BJ (cell line): ENCODE measurements around the gene BCKDHA. TPM values are rescaled to one million over a fixed set of nuclear protein-coding genes. Genes with fewer than 3 reads are reported as not detected.

ENCODE experiments used
- CTCF ChIA-PET: fragments of 350-600 bp; formaldehyde crosslinking; extraction: SDS; loops from one replicate; lab custom pipeline; 2021; ENCODE audit warnings: antibody characterized with exemption, inconsistent platforms; lab: Yijun Ruan, JAX
- POLR2A ChIA-PET: fragments of 300-600 bp; sonication (Branson Sonifier 250); formaldehyde crosslinking; extraction: SDS; loops from one replicate; lab custom pipeline; 2021; ENCODE audit warnings: antibody characterized with exemption; lab: Charles Lee
- DNase-seq: peaks from one replicate; pipeline ENCODE4 v3.0.0-alpha.2; 2011; ENCODE audit warnings: low read depth
- H3K27me3 ChIP-seq: 2 replicates; pipeline ENCODE4 v1.6.0; 2011; ENCODE audit warnings: low read length; ENCODE audit not compliant: control insufficient read depth, insufficient read depth
- H3K36me3 ChIP-seq: 2 replicates; pipeline ENCODE4 v1.5.1; 2011; ENCODE audit warnings: low read length; ENCODE audit not compliant: control insufficient read depth, insufficient read depth
- H3K4me3 ChIP-seq: 2 replicates; pipeline ENCODE4 v1.5.1; 2011; ENCODE audit warnings: low read depth, mild to moderate bottlenecking, control low read depth, low read length
- polyA plus RNA-seq: library from polyadenylated mRNA; depleted of rRNA; stranded (reverse); fragments of >200 nt; gene quantifications from 2 replicates; pipeline ENCODE4 v1.2.3, GENCODE V29; 2011
- TF ChIP-seq, protein P1 (sequence below): IDR thresholded peaks from 2 replicates; pipeline ENCODE4 v1.5.1; 2011; ENCODE audit warnings: low read depth, mild to moderate bottlenecking, control low read depth, inconsistent platforms, low read length, moderate library complexity; ENCODE audit not compliant: insufficient read depth

Gene BCKDHA
- polyA plus RNA-seq, 1 experiment = 24.2 TPM

DNA sequence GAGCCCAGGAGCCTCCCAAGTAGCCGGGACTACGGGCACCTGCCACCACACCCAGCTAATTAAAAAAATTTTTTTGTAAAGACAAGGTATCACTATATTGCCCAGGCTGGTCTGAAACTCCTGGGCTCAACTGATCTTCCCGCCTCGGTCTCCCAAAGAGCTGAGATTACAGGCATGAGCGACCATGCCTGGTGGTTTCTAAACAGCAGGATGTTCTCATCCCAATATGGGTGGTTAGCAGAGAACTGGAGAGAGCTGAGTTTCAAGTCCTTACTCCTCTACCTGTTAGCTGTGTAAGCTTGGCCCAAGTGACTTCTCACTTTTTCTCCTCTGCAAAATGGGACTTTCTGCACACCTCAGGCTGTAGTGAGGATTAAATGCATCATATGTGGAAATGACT, 13.3 kb upstream of the BCKDHA start:
- ChIA-PET POLR2A (no interaction called here), CTCF (no interaction called here)
- peaks cover 14% of the 10 kb centered on the region for H3K36me3 ChIP-seq
- no peak overlapping the region for H3K4me3 ChIP-seq
- no peaks in the 10 kb centered on the region for H3K27me3 ChIP-seq
- no peak for DNase-seq
- TF ChIP-seq, protein P1, sequence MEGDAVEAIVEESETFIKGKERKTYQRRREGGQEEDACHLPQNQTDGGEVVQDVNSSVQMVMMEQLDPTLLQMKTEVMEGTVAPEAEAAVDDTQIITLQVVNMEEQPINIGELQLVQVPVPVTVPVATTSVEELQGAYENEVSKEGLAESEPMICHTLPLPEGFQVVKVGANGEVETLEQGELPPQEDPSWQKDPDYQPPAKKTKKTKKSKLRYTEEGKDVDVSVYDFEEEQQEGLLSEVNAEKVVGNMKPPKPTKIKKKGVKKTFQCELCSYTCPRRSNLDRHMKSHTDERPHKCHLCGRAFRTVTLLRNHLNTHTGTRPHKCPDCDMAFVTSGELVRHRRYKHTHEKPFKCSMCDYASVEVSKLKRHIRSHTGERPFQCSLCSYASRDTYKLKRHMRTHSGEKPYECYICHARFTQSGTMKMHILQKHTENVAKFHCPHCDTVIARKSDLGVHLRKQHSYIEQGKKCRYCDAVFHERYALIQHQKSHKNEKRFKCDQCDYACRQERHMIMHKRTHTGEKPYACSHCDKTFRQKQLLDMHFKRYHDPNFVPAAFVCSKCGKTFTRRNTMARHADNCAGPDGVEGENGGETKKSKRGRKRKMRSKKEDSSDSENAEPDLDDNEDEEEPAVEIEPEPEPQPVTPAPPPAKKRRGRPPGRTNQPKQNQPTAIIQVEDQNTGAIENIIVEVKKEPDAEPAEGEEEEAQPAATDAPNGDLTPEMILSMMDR = no peak

DNA sequence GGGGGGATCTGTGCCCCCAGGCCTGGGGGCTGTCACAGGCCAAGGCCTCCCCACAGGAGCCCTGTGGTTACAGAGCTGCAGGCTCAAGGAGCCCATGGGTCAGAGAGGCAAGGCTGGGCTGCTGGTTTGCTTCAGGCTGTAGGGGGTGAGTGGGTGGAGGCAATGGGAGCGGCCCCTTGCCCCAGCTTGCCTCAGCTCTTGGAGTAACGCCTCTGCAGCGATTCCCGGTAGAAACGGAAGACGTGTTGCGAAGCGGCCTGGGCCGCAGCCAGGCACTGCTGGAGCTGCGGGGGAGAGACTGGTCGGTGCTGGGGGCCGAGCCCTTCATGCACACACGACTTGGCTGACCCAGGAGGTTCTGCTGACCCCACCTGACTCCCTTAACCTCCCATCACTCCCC, 11.2 kb upstream of the BCKDHA start:
- H3K27me3 ChIP-seq = no peaks in the 10 kb centered on the region
- H3K4me3 ChIP-seq = no peak overlapping the region
- no peak for DNase-seq
- peaks cover 22% of the 10 kb centered on the region for H3K36me3 ChIP-seq
- ChIA-PET POLR2A (no interaction called here), CTCF (no interaction called here)
- TF ChIP-seq, protein P1 = no peak

DNA sequence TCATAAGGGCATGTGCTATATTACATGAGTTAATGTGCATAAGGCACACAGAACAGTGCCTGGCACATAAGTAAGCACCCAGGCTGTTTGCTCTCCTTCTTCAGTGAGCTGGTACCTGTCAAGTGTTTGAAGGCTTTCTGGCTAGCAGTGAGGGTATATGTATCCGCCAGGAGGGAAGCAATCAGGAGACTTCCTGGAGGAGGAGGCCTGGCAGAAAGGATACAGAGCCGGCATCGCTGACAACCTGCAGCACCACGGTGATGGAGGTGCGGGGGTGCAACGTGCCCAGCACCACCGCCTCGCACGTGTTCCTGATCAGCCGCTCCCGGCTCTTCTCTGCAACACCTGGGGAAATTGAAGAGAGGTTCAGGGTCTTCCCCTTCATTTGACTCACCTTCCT, 6.0 kb upstream of the BCKDHA start:
- CTCF ChIA-PET = interaction anchor here (1.9 kb wide), 1 partner anchor 39 kb away, joined by 4 read pairs; no protein-coding TSS in a partner anchor
- TF ChIP-seq, protein P1 = no peak

DNA sequence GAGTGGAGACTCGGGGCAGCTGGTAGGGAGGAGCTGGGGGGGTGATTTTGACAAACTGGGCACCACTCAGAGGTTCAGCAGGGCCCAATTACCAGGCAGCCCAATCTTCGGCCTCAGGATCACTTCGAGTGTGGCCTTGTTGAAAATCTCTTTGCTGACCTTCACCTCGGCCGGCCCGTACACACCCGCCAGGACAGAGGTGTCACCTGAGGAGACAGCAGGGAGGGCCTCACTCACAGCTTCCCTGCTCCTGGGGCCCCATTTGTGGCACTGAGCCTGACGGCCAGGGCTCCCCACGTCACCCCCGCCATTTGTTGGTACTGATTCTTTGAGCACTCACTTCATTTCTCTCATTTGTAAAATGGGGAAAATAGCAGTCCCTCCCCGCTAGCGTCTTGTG, 4.8 kb upstream of the BCKDHA start:
- no peak overlapping the region for H3K4me3 ChIP-seq
- H3K27me3 ChIP-seq = no peaks in the 10 kb centered on the region
- CTCF ChIA-PET = no interaction called here
- peaks cover 12% of the 10 kb centered on the region for H3K36me3 ChIP-seq
- no peak for DNase-seq
- POLR2A ChIA-PET = no interaction called here
- TF ChIP-seq, protein P1 = no peak

More for the DNA sequence above, 6.0 kb upstream of the BCKDHA start:
- Histone ChIP-seq H3K36me3 (peaks cover 13% of the 10 kb centered on the region), H3K27me3 (no peaks in the 10 kb centered on the region), H3K4me3 (no peak overlapping the region)
- POLR2A ChIA-PET = no interaction called here
- DNase-seq = no peak

DNA sequence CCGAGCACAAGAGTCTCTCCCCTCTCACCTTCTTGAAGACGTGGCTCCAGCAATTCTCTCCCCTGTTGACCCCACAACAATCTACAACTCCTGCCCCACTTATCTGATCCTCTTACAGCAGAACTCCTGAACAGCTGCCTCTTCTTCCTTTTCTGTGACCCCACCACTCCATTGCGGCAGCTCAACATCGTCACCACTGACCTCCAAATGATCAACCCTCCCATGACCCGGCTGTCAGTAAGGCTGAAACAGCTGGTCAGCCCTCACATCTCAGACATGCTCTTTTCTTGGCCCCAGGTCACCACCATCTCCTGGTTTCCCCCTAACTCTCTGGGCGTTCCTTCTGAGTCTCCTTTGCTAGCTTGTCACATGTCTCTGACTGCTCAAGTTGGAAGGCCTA, 2.3 kb upstream of the BCKDHA start:
- TF ChIP-seq, protein P1 = no peak
- no peaks in the 10 kb centered on the region for H3K27me3 ChIP-seq
- ChIA-PET POLR2A (no interaction called here), CTCF (no interaction called here)
- DNase-seq = no peak
- peaks cover 9% of the 10 kb centered on the region for H3K36me3 ChIP-seq
- no peak overlapping the region for H3K4me3 ChIP-seq
